PFSK-1 (cell line): ENCODE results near the gene MYL5.

Source experiments
- POLR2AphosphoS5 ChIP-seq: IDR thresholded peaks from 2 replicates; pipeline ENCODE4 v1.6.1; 2012; ENCODE audit warnings: low read depth, mild to moderate bottlenecking, control low read depth, low read length, moderate library complexity
- REST ChIP-seq, 2 experiments: IDR thresholded peaks; 2 replicates each; pipeline versions ENCODE4 v1.6.1 to v1.8.0; 2011 to 2012; ENCODE audit warnings: low read depth in 2 of 2, low read length in 2 of 2, control low read depth in 1 of 2, inconsistent platforms in 1 of 2, mild to moderate bottlenecking in 1 of 2, moderate library complexity in 1 of 2; ENCODE audit not compliant: insufficient read depth in 1 of 2
- SIN3A ChIP-seq: IDR thresholded peaks from 2 replicates; pipeline ENCODE4 v1.6.1; 2012; ENCODE audit warnings: mild to moderate bottlenecking, low read length, moderate library complexity, borderline replicate concordance; ENCODE audit not compliant: insufficient read depth
- TAF1 ChIP-seq: IDR thresholded peaks from 2 replicates; pipeline ENCODE4 v1.6.1; 2012; ENCODE audit warnings: low read length, control low read depth, borderline replicate concordance; ENCODE audit not compliant: insufficient read depth

GRCh38 chr4:656436-657337 lies 17.7 kb upstream of the MYL5 start:
- TF ChIP-seq POLR2AphosphoS5: no peak
- TF ChIP-seq REST (IDR thresholded peaks at IDR 0.05; ENCODE audit: insufficient read depth in 1 of 2, low read depth in 2 of 2, low read length in 2 of 2): no peak
- no peak for TF ChIP-seq TAF1
- TF ChIP-seq SIN3A: no peak
